ENCODE measurements around the gene ISLR. TPM values are rescaled to one million over a fixed set of nuclear protein-coding genes. Genes with fewer than 3 reads are reported as not detected.

The ISLR gene
- total RNA-seq, 1 experiment from 2014 or later: 0.12 TPM

DNA sequence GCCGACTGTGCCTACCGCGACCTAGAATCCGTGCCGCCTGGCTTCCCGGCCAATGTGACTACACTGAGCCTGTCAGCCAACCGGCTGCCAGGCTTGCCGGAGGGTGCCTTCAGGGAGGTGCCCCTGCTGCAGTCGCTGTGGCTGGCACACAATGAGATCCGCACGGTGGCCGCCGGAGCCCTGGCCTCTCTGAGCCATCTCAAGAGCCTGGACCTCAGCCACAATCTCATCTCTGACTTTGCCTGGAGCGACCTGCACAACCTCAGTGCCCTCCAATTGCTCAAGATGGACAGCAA, 1.4 kb downstream of the ISLR start:
- H3K9me2 ChIP-seq (ENCODE audit: insufficient read depth): no peaks in the 10 kb centered on the region
- H3K9ac ChIP-seq (ENCODE audit: low read length): no peak overlapping the region
- H3K27me3 ChIP-seq (ENCODE audit: insufficient read depth, low read length): peaks cover 4% of the 10 kb centered on the region; the same call in 1 of the 2 replicates
- peaks cover 8 to 17% of the 10 kb centered on the region in 2 experiments; a peak in 3 of 4 replicates for H3K4me1 ChIP-seq (ENCODE audit: control insufficient read depth in 1 of 2, insufficient read depth in 2 of 2, low read length in 2 of 2)
- H3K4me3 ChIP-seq (replicated peaks in 1 of 2; ENCODE audit: low read depth in 1 of 2, low read length in 2 of 2): no peak overlapping the region
- no peak for DNase-seq (ENCODE audit: low read depth, low spot score)
- H4K20me1 ChIP-seq (ENCODE audit: insufficient read depth): no peaks in the 10 kb centered on the region
- no peak overlapping the region for H3K4me2 ChIP-seq (ENCODE audit: low read length)
- RAD21 ChIA-PET (ENCODE audit: low non-redundant PET in 1 of 2, low total read pairs in 2 of 2, uncharacterized antibody in 2 of 2, unreplicated experiment in 2 of 2): no interaction called here
- TF ChIP-seq SP1 (IDR thresholded peaks at IDR 0.05; ENCODE audit: low read depth) (no peak), RAD21 (IDR thresholded peaks at IDR 0.05; ENCODE audit: low read depth) (no peak), TCF7L2 (IDR thresholded peaks at IDR 0.05; ENCODE audit: borderline replicate concordance, extremely low read depth, insufficient read depth, insufficient read length) (no peak), SRF (IDR thresholded peaks at IDR 0.05; ENCODE audit: low read depth) (no peak), ZNF274 (IDR thresholded peaks at IDR 0.05; ENCODE audit: low read depth, low read length) (no peak), FOSL1 (IDR thresholded peaks at IDR 0.05; ENCODE audit: low read depth) (no peak), SIN3A (IDR thresholded peaks at IDR 0.05; ENCODE audit: low read depth) (no peak), POLR2AphosphoS5 (IDR thresholded peaks at IDR 0.05; ENCODE audit: low read depth, low read length) (no peak), EZH2phosphoT487 (IDR thresholded peaks at IDR 0.05; ENCODE audit: borderline replicate concordance) (no peak), ELF1 (IDR thresholded peaks at IDR 0.05; ENCODE audit: borderline replicate concordance, low read depth) (no peak), EGR1 (IDR thresholded peaks at IDR 0.05; ENCODE audit: low read depth) (no peak), CBX3 (IDR thresholded peaks at IDR 0.05; ENCODE audit: low read depth) (no peak)
- TF ChIP-seq, protein P1, sequence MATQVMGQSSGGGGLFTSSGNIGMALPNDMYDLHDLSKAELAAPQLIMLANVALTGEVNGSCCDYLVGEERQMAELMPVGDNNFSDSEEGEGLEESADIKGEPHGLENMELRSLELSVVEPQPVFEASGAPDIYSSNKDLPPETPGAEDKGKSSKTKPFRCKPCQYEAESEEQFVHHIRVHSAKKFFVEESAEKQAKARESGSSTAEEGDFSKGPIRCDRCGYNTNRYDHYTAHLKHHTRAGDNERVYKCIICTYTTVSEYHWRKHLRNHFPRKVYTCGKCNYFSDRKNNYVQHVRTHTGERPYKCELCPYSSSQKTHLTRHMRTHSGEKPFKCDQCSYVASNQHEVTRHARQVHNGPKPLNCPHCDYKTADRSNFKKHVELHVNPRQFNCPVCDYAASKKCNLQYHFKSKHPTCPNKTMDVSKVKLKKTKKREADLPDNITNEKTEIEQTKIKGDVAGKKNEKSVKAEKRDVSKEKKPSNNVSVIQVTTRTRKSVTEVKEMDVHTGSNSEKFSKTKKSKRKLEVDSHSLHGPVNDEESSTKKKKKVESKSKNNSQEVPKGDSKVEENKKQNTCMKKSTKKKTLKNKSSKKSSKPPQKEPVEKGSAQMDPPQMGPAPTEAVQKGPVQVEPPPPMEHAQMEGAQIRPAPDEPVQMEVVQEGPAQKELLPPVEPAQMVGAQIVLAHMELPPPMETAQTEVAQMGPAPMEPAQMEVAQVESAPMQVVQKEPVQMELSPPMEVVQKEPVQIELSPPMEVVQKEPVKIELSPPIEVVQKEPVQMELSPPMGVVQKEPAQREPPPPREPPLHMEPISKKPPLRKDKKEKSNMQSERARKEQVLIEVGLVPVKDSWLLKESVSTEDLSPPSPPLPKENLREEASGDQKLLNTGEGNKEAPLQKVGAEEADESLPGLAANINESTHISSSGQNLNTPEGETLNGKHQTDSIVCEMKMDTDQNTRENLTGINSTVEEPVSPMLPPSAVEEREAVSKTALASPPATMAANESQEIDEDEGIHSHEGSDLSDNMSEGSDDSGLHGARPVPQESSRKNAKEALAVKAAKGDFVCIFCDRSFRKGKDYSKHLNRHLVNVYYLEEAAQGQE (IDR thresholded peaks at IDR 0.05; ENCODE audit: low read depth): no peak
- TF ChIP-seq, protein P2, sequence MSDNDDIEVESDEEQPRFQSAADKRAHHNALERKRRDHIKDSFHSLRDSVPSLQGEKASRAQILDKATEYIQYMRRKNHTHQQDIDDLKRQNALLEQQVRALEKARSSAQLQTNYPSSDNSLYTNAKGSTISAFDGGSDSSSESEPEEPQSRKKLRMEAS (IDR thresholded peaks at IDR 0.05): no peak
- TF ChIP-seq, protein P3, sequence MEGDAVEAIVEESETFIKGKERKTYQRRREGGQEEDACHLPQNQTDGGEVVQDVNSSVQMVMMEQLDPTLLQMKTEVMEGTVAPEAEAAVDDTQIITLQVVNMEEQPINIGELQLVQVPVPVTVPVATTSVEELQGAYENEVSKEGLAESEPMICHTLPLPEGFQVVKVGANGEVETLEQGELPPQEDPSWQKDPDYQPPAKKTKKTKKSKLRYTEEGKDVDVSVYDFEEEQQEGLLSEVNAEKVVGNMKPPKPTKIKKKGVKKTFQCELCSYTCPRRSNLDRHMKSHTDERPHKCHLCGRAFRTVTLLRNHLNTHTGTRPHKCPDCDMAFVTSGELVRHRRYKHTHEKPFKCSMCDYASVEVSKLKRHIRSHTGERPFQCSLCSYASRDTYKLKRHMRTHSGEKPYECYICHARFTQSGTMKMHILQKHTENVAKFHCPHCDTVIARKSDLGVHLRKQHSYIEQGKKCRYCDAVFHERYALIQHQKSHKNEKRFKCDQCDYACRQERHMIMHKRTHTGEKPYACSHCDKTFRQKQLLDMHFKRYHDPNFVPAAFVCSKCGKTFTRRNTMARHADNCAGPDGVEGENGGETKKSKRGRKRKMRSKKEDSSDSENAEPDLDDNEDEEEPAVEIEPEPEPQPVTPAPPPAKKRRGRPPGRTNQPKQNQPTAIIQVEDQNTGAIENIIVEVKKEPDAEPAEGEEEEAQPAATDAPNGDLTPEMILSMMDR (IDR thresholded peaks at IDR 0.05 in 2 of 3, conservative IDR thresholded peaks at IDR 0.05 in 1 of 3; ENCODE audit: borderline replicate concordance in 1 of 3, insufficient read depth in 1 of 3, low read depth in 2 of 3, low read length in 2 of 3): no peak
- no peaks in the 10 kb centered on the region for H3K36me3 ChIP-seq (ENCODE audit: control insufficient read depth in 1 of 2, insufficient read depth in 2 of 2, low read length in 2 of 2)
- ATAC-seq: no peak
- no peak overlapping the region for H2AFZ ChIP-seq (ENCODE audit: low read depth, low read length, poor library complexity, severe bottlenecking)
- POLR2A ChIA-PET: no interaction called here
- BruUV-seq (replicated peaks): no TSS peak
- H3K27ac ChIP-seq (ENCODE audit: low read depth, low read length): no peak overlapping the region
- CTCF ChIA-PET: no interaction called here
- intact Hi-C loops (cut with micrococcal nuclease): no loop called here
- H3K9me3 ChIP-seq (ENCODE audit: control insufficient read depth in 1 of 2, insufficient read depth in 1 of 2, low read depth in 1 of 2, low read length in 2 of 2): no peaks in the 10 kb centered on the region
- H3K79me2 ChIP-seq (ENCODE audit: insufficient read depth, low read length): no peaks in the 10 kb centered on the region

Measured in HCT116 (cell line).